ENCODE data around the gene RASA2.
"Not testable (repeated sequence)": the region's sequence is repeated elsewhere in the genome, so short reads cannot be mapped to it uniquely, and the experiment has no call there.

RASA2 gene

DNA sequence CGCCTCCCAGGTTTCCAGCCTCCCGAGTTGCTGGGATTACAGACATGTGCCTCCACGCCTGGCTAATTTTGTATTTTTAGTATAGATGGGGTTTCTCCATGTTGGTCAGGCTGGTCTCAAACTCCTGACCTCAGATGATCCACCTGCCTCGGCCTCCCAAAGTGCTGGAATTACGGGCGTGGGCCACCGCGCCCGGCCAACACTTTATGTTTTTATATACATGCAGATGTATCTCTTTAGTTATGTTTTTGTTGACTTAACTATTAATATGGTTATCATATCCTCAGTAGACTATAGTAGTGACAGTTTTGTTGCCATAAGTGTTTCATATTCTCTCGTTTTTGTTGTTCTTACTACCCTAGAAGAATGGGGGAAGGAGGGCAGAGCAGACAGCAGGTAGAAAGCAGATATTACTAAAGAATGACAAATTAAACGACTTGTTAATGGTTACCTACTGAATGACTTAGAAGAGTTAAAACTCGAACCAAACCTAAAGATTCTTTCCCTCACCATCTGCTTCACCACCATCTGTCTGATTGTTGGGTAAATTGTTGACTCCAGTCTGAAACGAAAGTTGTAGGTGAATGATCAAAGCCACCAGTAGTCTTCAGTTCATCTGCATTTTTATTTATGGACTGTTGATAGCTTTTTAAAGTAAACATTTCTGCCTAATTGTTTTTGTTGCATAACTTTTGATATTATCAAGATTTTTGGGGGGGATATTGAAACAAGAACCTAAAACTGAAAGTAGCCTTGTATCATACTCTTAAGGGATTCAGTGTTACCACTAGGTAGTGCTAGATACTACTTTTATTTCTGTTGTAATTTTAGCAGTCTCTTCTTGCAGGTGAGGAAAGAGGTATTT lies 89.3 kb downstream of the RASA2 start:
- no peak for DNase-seq (ENCODE audit: low read depth in 2 of 2)

DNA sequence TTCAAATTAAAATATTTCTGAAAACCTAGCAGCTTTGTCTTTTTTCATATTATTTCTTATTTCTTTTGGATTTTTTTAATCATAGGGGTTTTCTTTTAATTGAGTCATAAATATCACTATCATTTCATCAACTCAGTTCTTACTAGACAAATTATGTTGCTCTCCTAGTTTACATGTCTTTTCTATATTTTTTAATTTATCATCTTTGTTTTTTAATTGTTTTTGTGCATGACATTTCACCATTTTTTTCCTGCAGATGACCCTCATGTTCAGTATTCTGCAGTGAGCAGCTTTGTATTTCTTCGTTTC lies 89.9 kb downstream of the RASA2 start:
- no peak for DNase-seq (ENCODE audit: low read depth in 2 of 2)

DNA sequence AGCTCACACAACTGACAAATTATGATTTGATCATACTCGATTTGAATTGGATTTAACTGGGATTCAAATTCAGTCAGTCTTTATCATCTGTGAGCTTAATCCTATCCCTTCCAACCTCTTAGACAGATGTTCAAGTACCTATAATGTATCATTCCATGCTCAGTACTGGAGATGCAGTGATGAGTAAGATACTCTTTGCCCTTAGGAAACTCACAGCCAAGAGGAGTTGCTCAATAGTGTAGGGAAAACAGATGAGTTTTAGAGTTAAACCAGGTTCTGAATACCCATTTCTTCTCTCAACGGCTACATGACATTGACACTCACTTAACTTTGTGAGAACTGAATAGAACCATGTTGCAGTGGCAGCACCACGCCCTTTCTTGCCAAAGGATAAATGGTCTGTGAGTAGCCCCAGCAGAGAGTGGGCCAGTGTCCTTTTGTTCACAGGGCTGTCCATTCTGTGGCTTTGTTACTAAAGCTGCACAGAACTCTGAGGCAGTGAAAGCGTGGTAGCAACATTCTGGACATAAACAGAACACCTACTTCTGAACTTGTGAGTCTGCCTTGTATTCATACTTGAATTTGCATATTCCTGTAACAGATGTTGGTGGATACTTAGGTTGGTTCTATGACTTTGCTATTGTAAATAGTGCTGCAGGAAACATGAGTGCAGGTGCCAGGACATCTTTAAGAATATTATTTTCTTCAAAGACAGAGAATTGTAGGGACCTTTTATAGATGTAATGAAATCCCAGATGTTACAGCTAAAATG lies 91.6 kb downstream of the RASA2 start:
- no peak for DNase-seq (ENCODE audit: low read depth in 2 of 2)

DNA sequence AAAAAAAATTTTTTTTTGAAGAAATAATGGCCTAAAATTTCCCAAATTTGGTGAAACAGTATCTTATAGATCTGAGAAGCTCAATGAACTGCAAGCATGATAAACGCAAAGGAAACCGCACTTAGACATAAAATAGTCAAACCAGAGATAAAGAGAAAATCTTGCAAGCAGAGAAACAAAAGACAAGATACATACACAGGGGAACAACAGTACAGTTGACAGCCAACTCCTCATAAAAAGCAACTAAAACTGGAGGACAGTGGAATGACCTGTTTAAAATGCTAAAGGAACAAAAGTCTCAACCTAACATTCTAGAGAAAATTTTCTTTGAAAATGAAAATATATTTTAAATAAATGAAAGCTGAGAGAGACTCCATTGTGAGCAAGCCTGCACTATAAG lies 107.5 kb downstream of the RASA2 start:
- no peak for DNase-seq (ENCODE audit: low read depth in 2 of 2)

DNA sequence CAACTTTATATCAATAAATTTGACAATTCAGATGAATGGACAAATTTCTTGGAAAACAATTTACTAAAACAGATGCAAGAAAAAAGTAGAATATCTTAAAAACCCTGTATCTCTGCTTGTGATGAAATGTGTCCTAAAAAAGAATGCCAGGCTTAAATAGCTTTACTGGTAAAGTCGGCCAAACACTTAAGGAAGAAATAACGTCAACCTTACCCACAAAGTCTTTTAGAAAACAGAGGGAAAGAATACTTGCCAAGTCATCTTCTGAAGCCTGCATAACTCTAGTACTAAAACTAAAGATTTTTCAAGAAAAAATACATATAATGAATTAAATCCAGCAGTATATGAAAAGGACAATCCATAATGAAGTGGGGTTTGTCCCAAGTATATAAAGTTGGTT lies 111.1 kb downstream of the RASA2 start:
- DNase-seq (ENCODE audit: low read depth in 2 of 2): no peak

DNA sequence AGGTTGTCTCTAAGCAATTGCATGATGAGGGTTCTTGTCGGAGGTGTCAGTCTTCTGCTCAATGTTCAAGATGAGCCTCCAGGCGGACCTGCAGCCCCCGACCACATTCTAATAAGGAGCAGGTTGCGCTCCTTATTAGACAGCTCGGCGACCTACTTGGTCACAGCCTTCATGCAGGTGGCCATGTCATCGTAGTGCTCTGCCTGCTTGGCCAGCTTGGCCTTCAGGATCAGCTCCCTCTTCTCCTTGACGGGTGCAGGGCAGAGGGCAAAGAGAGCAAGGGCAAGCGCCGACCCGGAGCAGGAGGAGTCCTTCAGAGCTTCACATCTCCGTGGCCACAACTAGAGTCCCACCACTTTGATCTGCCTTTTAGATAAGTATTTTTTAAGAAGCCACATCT lies 113.5 kb downstream of the RASA2 start:
- DNase-seq (ENCODE audit: low read depth in 2 of 2): no peak

DNA sequence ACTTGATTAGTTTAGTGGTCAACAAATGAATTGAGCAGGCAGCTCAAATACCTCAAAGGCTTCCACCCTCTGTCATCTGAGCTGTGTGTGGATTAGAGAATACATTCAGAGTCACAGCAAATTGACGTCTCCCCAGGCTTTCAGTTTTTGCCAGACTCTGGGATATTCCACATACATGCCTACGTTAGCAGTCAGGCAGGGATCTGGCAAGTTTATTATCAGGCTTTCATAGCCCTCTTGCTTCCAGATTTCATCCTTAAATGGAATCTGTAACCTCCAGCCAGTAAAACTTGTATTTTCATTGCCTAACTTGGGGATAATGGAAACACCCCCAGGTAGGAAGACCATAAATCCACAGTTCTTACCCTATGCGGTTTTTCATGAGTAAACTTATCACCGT lies 115.9 kb downstream of the RASA2 start:
- no peak for DNase-seq (ENCODE audit: low read depth in 2 of 2)

DNA sequence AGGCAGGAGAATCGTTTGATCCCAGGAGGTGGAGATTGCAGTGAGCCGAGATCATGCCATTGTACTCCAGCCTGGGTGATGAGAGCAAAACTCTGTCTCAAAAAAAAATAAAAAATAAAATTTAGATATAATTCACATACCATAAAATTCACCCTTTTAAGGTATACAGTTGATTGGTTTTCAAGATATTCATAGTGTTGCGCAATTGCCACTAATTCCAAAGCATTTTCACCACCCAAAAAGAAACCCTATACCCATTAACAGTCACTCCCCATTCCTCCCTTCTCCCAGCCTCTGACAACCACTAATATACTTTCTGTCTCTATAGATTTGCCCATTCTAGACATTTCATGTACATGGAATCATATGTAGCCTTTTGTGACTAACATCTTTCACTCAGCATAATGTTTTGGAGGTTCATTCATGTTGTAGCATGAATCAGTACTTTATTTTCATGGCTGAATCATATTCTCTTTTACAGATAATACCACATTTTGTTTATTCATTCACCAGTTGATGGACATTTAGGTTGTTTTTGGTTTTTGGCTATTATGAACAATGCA lies 116.7 kb downstream of the RASA2 start:
- DNase-seq (ENCODE audit: low read depth in 2 of 2): no peak

DNA sequence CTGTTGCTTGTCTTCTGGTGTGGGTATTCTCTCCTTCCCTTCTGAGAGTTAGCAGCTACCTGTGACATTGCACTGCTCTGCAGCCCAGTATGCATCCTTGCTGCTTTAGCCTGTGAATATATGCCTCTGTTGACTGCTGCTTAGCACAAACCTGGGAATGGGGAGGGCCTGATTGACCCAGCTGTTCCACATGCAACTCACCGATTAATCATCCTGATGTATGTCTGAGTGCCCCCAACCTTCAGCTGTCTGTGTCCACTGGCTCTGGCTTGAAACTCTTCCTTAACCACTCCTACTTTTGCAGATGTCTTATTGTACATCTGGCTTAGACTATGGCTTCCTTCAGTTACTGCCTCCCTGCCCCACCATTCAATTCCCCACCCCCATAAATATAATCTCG lies 119.1 kb downstream of the RASA2 start:
- no peak for DNase-seq (ENCODE audit: low read depth in 2 of 2)

DNA sequence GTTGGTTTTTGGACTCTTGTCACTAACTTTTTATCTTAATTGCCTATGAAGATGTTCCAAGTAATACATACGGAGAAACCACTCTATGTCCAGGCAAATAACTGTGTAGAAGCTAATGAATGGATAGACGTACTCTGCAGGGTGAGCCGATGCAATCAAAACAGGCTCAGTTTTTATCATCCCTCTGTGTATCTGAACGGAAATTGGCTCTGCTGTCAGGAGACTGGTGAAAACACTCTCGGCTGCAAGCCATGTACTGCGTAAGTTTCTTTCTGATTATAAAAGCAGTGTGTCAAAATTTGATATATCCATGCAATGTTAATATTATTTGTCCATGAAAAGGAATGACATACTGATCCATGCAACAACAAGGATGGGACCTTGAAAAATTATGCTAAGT lies 121.6 kb downstream of the RASA2 start:
- DNase-seq (ENCODE audit: low read depth in 2 of 2): no peak

DNA sequence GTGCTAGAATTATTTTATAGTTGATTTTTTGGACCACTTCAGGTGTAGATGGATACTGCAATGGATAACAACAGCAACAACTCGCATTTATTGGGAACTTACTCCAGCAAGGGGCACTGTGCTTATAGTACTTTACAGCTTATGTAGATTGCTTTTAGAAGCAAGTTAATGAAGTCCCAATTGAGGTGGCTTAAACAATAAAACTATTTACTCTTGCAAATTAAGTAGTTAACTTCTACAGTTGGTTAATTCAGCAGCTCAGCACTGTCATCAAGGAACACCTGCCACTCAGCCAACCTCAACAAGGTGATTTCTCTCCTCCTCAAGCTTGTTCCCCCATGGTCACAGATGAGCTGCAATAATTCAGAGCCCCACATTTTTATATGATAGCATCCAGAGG lies 124.1 kb downstream of the RASA2 start:
- no peak for DNase-seq (ENCODE audit: low read depth in 2 of 2)

DNA sequence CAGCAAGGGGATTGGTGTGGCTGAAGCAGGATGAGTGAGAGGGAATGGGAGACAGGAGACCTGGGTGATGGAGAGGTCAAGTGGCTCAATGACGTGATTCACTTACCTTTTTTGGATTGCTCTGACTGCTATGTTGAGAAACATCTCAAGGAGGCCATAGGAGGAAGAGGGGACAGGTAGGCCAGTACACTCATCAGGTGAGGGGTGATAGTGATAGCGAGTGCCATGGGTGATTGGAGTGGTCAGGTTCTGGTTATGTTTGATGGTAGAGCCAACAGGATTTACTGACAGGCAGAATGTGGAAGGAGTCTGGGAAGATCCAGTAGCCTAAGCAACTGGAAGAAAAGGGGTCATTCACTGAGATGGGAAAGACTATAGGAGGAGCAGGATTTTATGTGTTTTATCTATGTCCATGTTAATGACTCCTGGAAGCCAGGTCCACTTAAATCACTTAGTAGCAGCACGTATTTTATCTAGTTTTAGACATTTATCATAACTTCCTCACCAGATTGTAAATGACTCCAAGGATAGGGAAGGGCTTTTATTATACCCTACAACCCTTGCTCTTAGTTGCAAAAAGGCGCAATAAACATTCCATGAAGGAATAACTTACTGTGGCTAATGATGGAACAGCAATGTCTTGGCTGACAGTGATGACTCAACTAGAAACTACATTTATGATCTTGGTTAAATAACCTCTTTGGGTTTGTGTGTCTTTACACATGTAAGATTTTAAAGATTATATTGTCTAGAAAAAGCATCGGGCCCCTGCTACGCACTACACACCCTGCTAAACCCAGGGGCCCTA lies 131.5 kb downstream of the RASA2 start:
- DNase-seq (ENCODE audit: low read depth in 2 of 2): no peak

DNA sequence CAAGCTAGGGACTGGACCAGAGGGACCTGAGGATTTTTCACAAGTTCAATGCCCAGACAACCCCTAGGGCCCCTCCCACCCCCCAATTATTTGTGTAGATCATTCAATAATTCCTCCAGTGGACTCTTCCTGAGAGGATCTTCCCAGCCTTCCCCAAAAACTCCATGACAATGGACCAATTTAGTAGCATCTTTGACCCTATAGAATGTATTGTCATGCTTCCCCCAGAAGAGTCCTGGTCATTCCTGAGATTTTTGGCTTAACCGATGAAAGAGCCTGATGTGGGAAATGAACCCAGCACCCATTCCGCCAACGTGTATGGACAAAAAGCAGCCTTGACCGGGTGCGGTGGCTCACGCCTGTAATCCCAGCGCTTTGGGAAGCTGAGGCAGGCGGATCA lies 132.1 kb downstream of the RASA2 start:
- DNase-seq (ENCODE audit: low read depth in 2 of 2): no peak

DNA sequence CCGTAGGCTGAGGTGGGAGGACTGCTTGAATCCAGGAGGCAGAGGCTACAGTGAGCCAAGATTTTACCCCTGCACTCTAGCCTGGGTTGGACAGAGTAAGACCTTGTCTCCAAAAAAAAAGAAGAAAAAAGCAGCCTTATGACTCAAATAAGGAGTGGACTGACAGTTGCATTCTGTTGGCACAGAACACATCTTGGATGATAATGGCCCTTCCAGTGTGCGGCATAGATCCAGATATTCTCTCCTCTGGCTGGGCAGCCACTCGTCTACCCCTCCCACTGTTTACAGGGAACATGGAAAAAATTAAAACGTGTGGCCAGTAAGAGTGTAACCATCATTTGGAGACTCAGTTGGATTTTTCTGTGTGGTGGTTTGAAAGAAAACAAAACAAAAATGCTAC lies 132.6 kb downstream of the RASA2 start:
- no peak for DNase-seq (ENCODE audit: low read depth in 2 of 2)

DNA sequence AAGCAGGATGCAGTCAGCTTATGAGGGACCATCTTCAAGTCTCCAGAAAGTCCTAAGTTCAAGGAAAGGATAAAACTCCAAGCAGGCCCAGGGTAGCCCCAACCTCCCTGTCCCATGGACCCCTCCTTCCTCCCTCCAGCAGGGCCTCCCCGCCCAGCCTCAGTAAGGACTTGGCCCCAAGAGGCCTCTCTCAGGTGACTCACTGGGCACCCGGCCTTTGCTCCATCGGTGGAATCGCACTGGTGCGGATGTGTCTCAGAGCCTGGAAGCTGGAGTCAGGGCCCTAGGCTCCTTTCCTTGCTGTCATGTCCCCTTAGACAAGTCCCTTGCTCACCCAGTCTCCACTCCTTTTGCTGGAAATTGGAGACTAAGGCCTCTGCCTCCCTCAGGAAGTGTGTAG lies 136.9 kb downstream of the RASA2 start:
- no peak for DNase-seq (ENCODE audit: low read depth in 2 of 2)

DNA sequence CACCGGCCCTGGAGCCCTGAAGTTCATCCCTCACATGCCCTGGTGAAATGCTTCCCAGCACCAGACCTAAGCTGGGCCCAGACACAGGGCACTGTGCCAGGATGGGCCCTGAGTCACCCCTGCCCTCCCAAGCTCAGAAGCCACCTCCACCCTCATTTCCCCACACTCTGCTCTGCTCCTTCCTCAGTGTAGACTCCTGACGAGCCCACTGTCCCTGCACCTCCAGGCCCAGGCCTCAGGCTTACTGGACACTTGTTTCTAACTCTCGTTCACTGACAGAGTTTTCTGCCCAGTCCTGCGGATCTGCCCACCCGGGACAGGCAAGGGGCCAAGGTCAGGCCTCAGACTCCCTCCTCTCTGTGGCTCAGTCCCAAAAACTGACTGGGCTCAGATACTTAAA lies 138.7 kb downstream of the RASA2 start:
- DNase-seq (ENCODE audit: low read depth in 2 of 2): no peak

DNA sequence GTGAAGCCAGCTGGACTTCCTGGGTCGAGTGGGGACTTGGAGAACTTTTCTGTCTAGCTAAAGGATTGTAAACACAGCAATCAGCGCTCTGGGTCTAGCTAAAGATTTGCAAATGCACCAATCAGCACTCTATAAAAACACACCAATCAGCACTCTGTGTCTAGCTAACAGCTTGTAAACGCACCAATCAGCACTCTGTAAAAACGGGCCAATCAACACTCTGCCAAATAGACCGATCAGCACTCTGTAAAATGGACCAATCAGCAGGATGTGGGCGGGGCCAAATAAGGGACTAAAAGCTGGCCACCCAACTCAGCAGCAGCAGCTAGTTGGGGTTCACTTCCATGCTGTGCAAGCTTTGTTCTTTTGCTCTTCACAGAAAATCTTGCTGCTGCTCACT lies 141.5 kb downstream of the RASA2 start:
- not testable (repeated sequence) for DNase-seq (ENCODE audit: low read depth in 2 of 2)

DNA sequence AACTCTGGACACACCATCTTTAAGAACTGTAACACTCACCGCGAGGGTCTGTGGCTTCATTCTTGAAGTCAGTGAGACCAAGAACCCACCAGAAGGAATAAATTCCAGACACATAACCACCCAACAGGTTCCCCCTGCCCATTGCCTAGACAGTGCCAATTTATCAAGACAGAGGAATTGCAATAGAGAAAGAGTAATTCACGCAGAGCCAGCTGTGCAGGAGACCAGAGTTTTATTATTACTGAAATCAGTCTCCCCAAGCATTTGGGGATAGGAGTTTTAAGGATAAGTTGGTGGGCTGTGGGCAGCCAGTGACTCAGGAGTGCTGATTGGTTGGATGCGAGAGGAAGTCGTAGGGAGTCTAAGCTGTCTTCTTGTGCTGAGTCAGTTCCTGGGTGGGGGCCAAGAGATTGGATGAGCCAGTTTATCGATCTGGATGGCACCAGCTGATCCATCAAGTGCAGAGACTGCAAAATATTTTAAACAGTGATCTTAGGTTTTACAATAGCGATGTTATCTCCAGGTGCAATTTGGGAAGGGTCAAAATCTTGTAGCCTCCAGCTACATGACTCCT lies 142.1 kb downstream of the RASA2 start:
- not testable (repeated sequence) for DNase-seq (ENCODE audit: low read depth in 2 of 2)

DNA sequence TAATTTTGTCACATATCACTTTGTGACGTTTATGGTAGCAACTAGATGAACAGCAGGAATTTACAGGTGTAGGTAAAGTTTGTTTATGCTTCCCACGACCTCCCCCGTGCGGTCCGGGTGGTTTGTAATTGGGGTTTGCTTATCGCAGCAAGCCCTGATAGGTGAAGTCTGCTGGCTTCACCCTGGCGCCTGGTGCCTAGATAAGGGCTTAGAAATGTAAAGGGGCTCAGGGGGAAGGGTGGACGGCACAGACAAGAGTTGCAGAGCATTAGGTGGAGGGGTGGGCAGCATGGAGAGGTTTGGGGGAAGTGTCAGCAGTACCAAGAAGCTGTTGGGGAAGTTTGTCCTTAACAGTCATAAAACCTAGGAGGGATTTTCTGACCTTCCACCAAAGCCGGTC lies 143.1 kb downstream of the RASA2 start:
- no peak for DNase-seq (ENCODE audit: low read depth in 2 of 2)

DNA sequence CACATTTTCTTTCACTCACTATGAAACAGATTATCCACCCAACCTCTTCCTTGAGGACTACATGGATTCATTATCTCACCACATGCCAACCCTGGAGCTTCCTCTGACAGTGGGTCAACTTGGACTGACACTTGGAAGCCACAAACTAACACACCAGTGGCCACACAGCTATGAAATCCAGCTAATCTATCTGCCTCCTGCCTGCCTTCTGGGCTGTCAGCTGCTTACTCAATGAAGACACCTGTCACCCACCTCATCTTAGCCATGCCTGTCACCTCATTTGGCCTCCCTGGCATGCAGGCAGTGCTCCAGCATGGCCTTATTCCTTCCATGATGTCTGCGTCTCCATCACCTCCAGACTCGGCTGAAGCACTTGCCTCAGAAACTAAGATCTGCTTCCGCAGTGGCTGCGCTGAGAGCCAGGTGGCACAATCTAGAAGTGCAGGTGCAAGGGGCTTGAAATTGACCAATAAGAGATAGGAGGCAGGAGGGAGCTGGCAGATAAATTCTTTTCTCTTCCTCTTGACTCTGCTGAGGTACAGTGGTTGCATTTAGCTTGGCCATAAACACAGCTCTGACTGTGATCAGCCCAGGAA lies 146.1 kb downstream of the RASA2 start:
- DNase-seq (ENCODE audit: low read depth in 2 of 2): no peak

DNA sequence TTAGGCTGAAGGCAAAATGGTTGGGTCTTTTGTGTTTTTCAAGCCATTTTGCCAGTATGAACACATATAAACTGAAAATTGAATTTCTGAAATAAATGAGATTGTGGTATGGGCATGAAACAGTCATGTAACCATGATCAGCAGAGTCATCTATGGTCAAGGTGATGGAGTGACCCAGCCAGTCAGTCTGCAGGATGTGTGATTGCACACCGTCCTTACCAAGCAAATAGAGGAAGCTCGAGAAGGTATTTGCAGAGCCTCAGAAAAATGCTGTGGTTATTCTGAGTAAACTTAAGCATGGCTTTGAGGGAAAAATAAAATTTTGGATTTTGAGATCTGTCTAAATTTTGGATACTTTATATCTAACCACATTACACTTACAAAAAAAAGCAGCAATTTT lies 155.4 kb downstream of the RASA2 start:
- DNase-seq (ENCODE audit: low read depth in 2 of 2): no peak

DNA sequence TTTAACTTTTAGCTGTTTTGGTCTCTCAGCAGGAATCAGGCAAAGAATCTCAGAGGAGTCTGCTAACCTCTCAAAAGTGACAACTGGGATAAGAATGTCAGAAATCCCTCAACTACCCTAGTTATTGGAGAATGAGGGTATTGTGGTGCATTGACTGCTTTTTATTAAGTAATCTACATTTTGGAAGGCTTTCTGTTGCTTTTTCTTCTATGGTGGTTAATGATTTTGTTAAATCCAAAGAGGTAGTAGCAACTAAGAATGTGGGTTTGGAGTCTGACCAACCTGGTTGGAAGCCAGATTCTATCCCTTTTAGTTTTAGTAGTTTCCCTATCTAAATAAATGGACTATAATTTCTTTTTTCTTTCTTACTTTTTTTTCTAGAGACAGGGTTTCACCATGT lies 156.6 kb downstream of the RASA2 start:
- no peak for DNase-seq (ENCODE audit: low read depth in 2 of 2)

Data from stimulated activated CD4-positive, alpha-beta T cell treated with anti-CD3 and anti-CD28 coated beads, Interleukin-12 subunit alpha, Interleukin-12 subunit beta, amount 100 ng/mL, for 24 hours (primary cell).